ENCODE measurements around the gene PIK3R1.

DNA sequence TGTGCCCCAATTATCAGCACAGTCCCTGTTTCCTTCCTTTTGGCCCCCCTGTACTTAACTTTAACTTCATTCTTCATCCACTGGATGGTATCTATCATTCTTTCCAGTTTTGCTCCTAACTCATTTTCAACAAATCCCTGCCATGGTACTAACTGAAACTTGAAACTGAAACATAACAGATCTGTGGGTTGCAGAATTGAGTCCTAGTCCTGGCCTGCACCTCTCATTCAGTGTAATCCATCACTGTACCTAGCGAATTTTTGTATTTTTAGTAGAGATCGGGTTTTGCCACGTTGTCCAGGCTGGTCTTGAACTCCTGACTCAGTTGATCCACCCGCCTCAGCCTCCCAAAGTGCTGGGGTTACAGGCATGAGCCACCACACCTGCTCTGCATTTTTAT is 15.3 kb upstream of the PIK3R1 start:
- TF ChIP-seq, protein P1, sequence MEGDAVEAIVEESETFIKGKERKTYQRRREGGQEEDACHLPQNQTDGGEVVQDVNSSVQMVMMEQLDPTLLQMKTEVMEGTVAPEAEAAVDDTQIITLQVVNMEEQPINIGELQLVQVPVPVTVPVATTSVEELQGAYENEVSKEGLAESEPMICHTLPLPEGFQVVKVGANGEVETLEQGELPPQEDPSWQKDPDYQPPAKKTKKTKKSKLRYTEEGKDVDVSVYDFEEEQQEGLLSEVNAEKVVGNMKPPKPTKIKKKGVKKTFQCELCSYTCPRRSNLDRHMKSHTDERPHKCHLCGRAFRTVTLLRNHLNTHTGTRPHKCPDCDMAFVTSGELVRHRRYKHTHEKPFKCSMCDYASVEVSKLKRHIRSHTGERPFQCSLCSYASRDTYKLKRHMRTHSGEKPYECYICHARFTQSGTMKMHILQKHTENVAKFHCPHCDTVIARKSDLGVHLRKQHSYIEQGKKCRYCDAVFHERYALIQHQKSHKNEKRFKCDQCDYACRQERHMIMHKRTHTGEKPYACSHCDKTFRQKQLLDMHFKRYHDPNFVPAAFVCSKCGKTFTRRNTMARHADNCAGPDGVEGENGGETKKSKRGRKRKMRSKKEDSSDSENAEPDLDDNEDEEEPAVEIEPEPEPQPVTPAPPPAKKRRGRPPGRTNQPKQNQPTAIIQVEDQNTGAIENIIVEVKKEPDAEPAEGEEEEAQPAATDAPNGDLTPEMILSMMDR (IDR thresholded peaks at IDR 0.05) = no peak
- TF ChIP-seq EP300 (IDR thresholded peaks at IDR 0.05) = no peak

Measured in stomach (tissue), 4 donors.